Esophagus (tissue), 2 donors: ENCODE measurements around the gene RSPO1. TPM values are rescaled to one million over a fixed set of nuclear protein-coding genes. Genes with fewer than 3 reads are reported as not detected.

ENCODE experiments used
- H3K27ac ChIP-seq, 2 donors: one replicate each; pipeline ENCODE4 v1.5.1; 2013; ENCODE audit warnings: low read depth in 2 of 2, mild to moderate bottlenecking in 2 of 2, inconsistent platforms in 1 of 2, low read length in 1 of 2, moderate library complexity in 1 of 2
- H3K27me3 ChIP-seq, 2 donors: one replicate each; pipeline ENCODE4 v1.6.1; 2013; ENCODE audit warnings: low read length in 2 of 2, control low read depth in 1 of 2, mild to moderate bottlenecking in 1 of 2; ENCODE audit not compliant: insufficient read depth in 2 of 2, control insufficient read depth in 1 of 2
- H3K36me3 ChIP-seq, 2 donors: one replicate each; pipeline ENCODE4 v1.6.1; 2013; ENCODE audit warnings: low read length in 1 of 2; ENCODE audit not compliant: control insufficient read depth in 2 of 2, insufficient read depth in 2 of 2
- H3K4me1 ChIP-seq, 2 donors: one replicate each; pipeline ENCODE4 v1.6.1; 2013; ENCODE audit warnings: low read length in 1 of 2; ENCODE audit not compliant: control insufficient read depth in 2 of 2, insufficient read depth in 2 of 2
- H3K4me3 ChIP-seq, 2 donors: one replicate each; pipeline ENCODE4 v1.5.1; 2013; ENCODE audit warnings: low read length in 2 of 2, mild to moderate bottlenecking in 2 of 2, low read depth in 1 of 2, moderate library complexity in 1 of 2
- H3K9me3 ChIP-seq, 2 donors: one replicate each; pipeline ENCODE4 v1.6.1; 2013; ENCODE audit warnings: mild to moderate bottlenecking in 2 of 2, low read depth in 1 of 2, low read length in 1 of 2, moderate library complexity in 1 of 2; ENCODE audit not compliant: control insufficient read depth in 2 of 2, insufficient read depth in 1 of 2
- WGBS, 2 donors: extraction: QIAGEN DNeasy Blood & Tissue Kit; methylation state at CpG; one replicate each; pipeline ENCODE4 v1.1.7; 2013; 5-methylcytosine and 5-hydroxymethylcytosine counted together
- polyA plus RNA-seq, 2 donors: library from polyadenylated mRNA; stranded (reverse); fragments of 200-250 nt; gene quantifications; one replicate each; pipeline ENCODE4 v1.2.3, GENCODE V29; 2013
- donor health status: healthy with polysubstance abuse.
- donor health status: Bipolar disorder and iron deficiency.

The RSPO1 gene
- polyA plus RNA-seq, 2 donors: 0.33 to 0.87 TPM

GRCh38 chr1:37657620-37658412 lies 23.1 kb upstream of the RSPO1 start:
- Histone ChIP-seq H3K9me3 (no peaks in the 10 kb centered on the region), H3K36me3 (no peaks in the 10 kb centered on the region), H3K27ac (no peak overlapping the region), H3K4me1 (no peaks in the 10 kb centered on the region), H3K4me3 (no peak overlapping the region), H3K27me3 (no peaks in the 10 kb centered on the region)
- WGBS, 2 donors: 65 to 70% methylated on average over 14 of the region's 14 CpGs

- H3K4me1 ChIP-seq: no peaks in the 10 kb centered on the region
- H3K9me3 ChIP-seq: no peaks in the 10 kb centered on the region
- H3K36me3 ChIP-seq: no peaks in the 10 kb centered on the region
- H3K27me3 ChIP-seq: no peaks in the 10 kb centered on the region
- no peak overlapping the region for H3K4me3 ChIP-seq
- H3K27ac ChIP-seq: no peak overlapping the region
- WGBS, 2 donors: 74 to 75% methylated on average over 11 of the region's 11 CpGs
Measured at GRCh38 chr1:37656881-37657280, 22.2 kb upstream of the RSPO1 start.

DNA sequence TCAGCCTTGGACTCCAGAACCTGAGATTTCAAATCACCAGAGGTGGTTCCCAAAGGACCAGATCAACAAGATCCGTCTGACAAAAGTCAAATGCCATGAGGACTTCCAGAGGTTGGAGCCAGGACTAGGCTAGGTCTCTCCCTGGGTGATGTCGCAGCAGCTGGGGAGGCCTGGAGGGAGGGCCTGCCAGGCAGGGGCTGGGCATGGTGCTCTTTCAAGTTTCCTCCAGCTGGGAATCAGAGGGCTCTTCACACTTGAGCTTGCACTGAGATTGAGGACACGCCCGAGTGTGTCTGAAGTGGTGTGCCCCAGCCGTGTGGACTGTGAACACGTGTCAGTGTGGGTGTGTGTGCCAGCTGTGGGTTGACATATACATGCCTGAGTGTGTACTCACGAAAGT lies 21.3 kb upstream of the RSPO1 start:
- H3K36me3 ChIP-seq: no peaks in the 10 kb centered on the region
- no peaks in the 10 kb centered on the region for H3K4me1 ChIP-seq
- no peak overlapping the region for H3K4me3 ChIP-seq
- no peaks in the 10 kb centered on the region for H3K27me3 ChIP-seq
- 63 to 66% methylated on average over 7 of the region's 7 CpGs for WGBS, 2 donors
- H3K27ac ChIP-seq: no peak overlapping the region
- H3K9me3 ChIP-seq: no peaks in the 10 kb centered on the region

DNA sequence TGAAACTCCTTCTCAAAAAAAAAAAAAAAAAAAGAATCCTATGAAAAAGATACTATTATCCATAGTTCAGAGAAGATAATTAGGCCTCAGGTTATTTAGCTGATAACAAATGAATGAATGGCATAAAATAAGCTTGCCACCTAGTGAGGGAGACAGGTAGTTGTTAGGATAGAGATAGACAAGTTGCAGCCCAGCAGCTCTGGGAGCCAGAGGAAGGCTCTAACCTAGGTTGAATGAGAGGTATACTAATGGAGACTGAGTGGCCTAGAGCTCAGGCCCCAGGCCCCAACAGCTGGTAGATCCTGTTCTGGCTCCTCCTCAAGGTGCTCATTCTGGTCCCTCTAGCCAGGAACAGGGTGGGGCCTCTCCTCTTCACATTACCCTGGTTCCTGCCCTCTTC lies 20.6 kb upstream of the RSPO1 start:
- Histone ChIP-seq H3K27me3 (no peaks in the 10 kb centered on the region), H3K9me3 (no peaks in the 10 kb centered on the region), H3K4me1 (no peaks in the 10 kb centered on the region), H3K27ac (no peak overlapping the region), H3K36me3 (no peaks in the 10 kb centered on the region), H3K4me3 (no peak overlapping the region)

GRCh38 chr1:37653906-37654305 lies 19.2 kb upstream of the RSPO1 start:
- Histone ChIP-seq H3K27me3 (no peaks in the 10 kb centered on the region), H3K4me3 (no peak overlapping the region), H3K27ac (no peak overlapping the region), H3K4me1 (no peaks in the 10 kb centered on the region), H3K36me3 (no peaks in the 10 kb centered on the region), H3K9me3 (no peaks in the 10 kb centered on the region)
- WGBS, 2 donors: 67 to 73% methylated on average over 5 of the region's 5 CpGs

DNA sequence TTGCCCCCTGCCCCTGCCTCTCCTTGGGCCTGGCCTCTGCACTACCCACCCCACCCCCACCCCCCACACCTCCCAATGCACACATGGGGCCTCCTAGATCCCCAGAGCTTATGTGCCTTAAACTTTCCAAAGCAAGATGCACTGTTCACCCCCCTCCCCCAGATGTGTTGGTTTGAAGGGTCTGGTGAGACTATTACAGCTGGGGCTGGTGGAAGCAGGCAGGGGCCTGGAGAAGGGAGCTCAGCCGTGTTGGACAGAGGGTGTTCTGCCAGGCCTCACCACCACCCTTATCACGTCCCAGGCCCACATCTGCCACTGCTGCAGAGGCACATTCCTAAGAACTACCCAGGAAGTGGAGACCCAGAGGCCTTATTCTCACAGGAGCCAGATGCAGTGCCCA lies 18.3 kb upstream of the RSPO1 start:
- Histone ChIP-seq H3K36me3 (no peaks in the 10 kb centered on the region), H3K4me3 (no peak overlapping the region), H3K4me1 (no peaks in the 10 kb centered on the region), H3K27me3 (no peaks in the 10 kb centered on the region), H3K9me3 (no peaks in the 10 kb centered on the region), H3K27ac (no peak overlapping the region)
- 48 to 68% methylated on average over 2 of the region's 2 CpGs for WGBS, 2 donors

DNA sequence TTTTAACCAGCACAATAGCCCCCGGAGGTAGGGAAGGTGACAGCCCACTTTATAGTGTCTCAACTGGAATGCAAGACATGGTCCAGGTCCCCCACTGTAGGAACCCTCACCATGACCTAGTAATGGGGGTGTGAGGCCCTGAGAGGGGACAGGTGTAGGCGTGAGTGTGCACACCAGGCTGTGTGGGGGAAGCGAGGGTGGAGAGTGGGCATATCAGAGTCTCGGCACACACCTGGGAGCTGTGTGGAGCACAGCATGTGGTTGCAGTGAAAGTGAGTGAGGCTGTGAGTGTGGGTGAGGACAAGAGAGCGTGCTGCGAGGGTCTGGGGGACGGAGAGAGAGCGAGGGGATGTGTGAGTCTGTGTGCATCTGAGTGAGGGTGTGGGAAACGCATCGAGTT lies 17.1 kb upstream of the RSPO1 start:
- Histone ChIP-seq H3K4me1 (no peaks in the 10 kb centered on the region), H3K36me3 (no peaks in the 10 kb centered on the region), H3K9me3 (no peaks in the 10 kb centered on the region), H3K27ac (no peak overlapping the region), H3K27me3 (no peaks in the 10 kb centered on the region), H3K4me3 (no peak overlapping the region)
- 73 to 74% methylated on average over 10 of the region's 10 CpGs for whole genome bisulfite sequencing, 2 donors

DNA sequence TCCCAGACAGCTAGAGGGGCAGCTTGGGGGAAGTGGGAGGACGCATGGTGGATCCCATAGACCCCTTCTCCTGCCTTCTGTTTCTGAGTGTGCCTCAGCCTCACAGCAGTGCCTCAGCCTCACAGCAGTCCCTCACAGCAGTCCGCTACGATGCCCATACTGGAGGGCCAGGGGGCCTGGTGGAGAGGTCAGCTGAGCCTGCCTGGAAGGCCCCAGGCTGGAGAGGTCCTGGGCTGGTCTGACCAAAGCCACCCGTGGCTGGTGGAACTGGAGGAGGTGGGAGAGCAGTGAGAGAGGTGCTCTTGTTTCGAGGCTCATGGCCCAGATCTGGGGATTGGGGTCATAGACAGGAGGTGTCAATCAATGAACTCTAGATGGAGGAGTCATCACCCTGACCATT lies 16.0 kb upstream of the RSPO1 start:
- Histone ChIP-seq H3K4me3 (no peak overlapping the region), H3K36me3 (no peaks in the 10 kb centered on the region), H3K4me1 (no peaks in the 10 kb centered on the region), H3K27ac (no peak overlapping the region), H3K27me3 (no peaks in the 10 kb centered on the region), H3K9me3 (no peaks in the 10 kb centered on the region)
- 74 to 81% methylated on average over 4 to 5 of the region's 5 CpGs for WGBS, 2 donors

DNA sequence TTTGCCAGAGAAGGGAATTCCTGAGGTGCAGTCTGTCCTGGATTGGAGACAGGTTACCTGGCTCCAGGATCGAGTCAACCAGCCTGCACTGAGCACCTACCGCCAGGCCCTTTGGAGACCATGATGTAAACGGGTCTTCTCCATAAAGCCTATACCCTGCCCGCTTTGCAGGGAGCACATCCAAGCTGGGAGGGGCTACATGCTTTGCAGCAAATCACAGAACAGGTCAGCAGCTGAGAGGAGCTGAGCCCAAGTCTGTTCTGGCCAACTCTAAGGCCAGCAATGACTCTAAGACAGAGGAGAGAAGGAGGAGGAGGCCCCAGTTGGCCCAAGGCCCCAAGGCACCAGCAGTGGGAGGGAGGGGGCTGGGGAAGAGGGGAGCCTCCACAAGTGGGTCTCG lies 15.5 kb upstream of the RSPO1 start:
- Histone ChIP-seq H3K36me3 (no peaks in the 10 kb centered on the region), H3K27me3 (no peaks in the 10 kb centered on the region), H3K27ac (no peak overlapping the region), H3K4me3 (no peak overlapping the region), H3K4me1 (no peaks in the 10 kb centered on the region), H3K9me3 (no peaks in the 10 kb centered on the region)
- 53 to 65% methylated on average over 5 of the region's 5 CpGs for WGBS, 2 donors

DNA sequence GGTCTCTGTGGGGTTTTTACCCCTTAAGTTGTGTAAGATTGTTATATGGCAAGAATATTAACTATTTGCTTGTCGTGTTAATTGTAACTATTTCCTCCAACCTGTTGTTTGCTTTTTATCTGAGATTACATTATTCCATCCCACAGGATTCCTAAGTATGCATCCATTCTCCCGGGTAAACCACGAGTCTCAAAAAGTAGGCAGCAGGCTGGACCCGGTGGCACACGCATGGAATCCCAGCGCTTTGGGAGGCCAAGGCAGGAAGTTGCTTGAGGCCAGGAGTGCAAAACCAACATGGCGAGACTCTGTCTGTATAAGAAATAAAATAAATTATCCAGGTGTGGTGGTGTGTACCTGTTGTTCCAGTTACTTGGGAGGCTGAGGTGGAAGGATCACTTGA lies 12.6 kb upstream of the RSPO1 start:
- H3K4me1 ChIP-seq: no peaks in the 10 kb centered on the region
- no peak overlapping the region for H3K27ac ChIP-seq
- no peak overlapping the region for H3K4me3 ChIP-seq
- no peaks in the 10 kb centered on the region for H3K27me3 ChIP-seq
- H3K9me3 ChIP-seq: peaks cover 0 to 6% of the 10 kb centered on the region in 2 donors
- WGBS, 2 donors: 85 to 87% methylated on average over 7 of the region's 7 CpGs
- H3K36me3 ChIP-seq: no peaks in the 10 kb centered on the region
